ENCODE results near the gene NISCH.

- TF ChIP-seq CTCF (IDR thresholded peaks at IDR 0.05), result no peak
- no peak for TF ChIP-seq EZH2 (IDR thresholded peaks at IDR 0.05; ENCODE audit: borderline replicate concordance, insufficient read depth, low read depth, low read length, poor library complexity, severe bottlenecking)
Observed at GRCh38 chr3:52533623-52534280, 78.3 kb downstream of the NISCH start, which contains the start of gene NT5DC2.
